B cell (primary cell): ENCODE measurements around the gene UTS2R. TPM values are rescaled to one million over a fixed set of nuclear protein-coding genes. Genes with fewer than 3 reads are reported as not detected.
"Not testable (repeated sequence)": the region's sequence is repeated elsewhere in the genome, so short reads cannot be mapped to it uniquely, and the experiment has no call there.

Experiments used
- ATAC-seq: fragments of 200-7000 bp; cut with Tn5 transposase; one replicate; pipeline ENCODE4 v1.10.0; 2021; ENCODE audit warnings: low read depth, mild to moderate bottlenecking, moderate number of reproducible peaks, moderate library complexity
- CTCF ChIA-PET: fragments of 350-600 bp; sonication (Branson Sonifier 250); formaldehyde crosslinking; loops from one replicate; lab custom pipeline; 2021; ENCODE audit warnings: antibody characterized with exemption, inconsistent platforms; lab: Charles Lee
- POLR2A ChIA-PET: fragments of 350-600 bp; sonication (Branson Sonifier 250); formaldehyde crosslinking; loops from one replicate; lab custom pipeline; 2021; ENCODE audit warnings: antibody characterized with exemption; lab: Charles Lee
- DNase-seq: peaks from one replicate; pipeline ENCODE4 v3.0.0; 2013
- H2AFZ ChIP-seq: 2 replicates; pipeline ENCODE4 v1.6.1; 2012; ENCODE audit warnings: mild to moderate bottlenecking, low read depth, low read length; ENCODE audit not compliant: insufficient read depth, poor library complexity, severe bottlenecking
- H3K27ac ChIP-seq, 2 donors: 1 replicate in 1 of 2; 2 replicates in 1 of 2; pipeline ENCODE4 v1.5.1; 2012 to 2013; ENCODE audit warnings: low read length in 2 of 2, mild to moderate bottlenecking in 2 of 2, moderate library complexity in 1 of 2
- H3K27me3 ChIP-seq, 4 experiments: fragments of 200-600 bp in 1 of 4; sonication (generic) in 1 of 4; replicated peaks in 1 of 4; 1 replicate in 2 of 4; 2 replicates in 2 of 4; pipeline versions ENCODE4 v1.6.1 to v1.7.0; 2013 to 2016; ENCODE audit warnings: low read length in 3 of 4, mild to moderate bottlenecking in 2 of 4, mixed read lengths in 1 of 4, moderate library complexity in 1 of 4; ENCODE audit not compliant: insufficient read depth in 4 of 4, control insufficient read depth in 3 of 4; ENCODE audit errors: control extremely low read depth in 1 of 4
- H3K36me3 ChIP-seq, 2 experiments: replicated peaks in 1 of 2; 1 replicate in 1 of 2; 2 replicates in 1 of 2; pipeline versions ENCODE4 v1.6.1 to v1.7.1; 2013; ENCODE audit warnings: low read length in 1 of 2; ENCODE audit not compliant: insufficient read depth in 2 of 2, control insufficient read depth in 1 of 2; ENCODE audit errors: control extremely low read depth in 1 of 2, extremely low read depth in 1 of 2
- H3K4me1 ChIP-seq, 2 donors: fragments of 200-600 bp in 1 of 2; sonication (generic) in 1 of 2; 1 replicate in 1 of 2; 2 replicates in 1 of 2; pipeline versions ENCODE4 v1.5.1 to v1.6.1; 2013 to 2017; ENCODE audit warnings: low read length in 2 of 2; ENCODE audit not compliant: control insufficient read depth in 2 of 2, insufficient read depth in 2 of 2
- H3K4me2 ChIP-seq: replicated peaks from 2 replicates; pipeline ENCODE3; 2012; ENCODE audit warnings: mild to moderate bottlenecking, low read depth, low read length; ENCODE audit not compliant: poor library complexity, severe bottlenecking
- H3K4me3 ChIP-seq, 5 experiments: fragments of 200-600 bp in 1 of 5; sonication (generic) in 1 of 5; 1 replicate in 3 of 5; 2 replicates in 2 of 5; pipeline versions ENCODE4 v1.5.1 to v1.7.0; 2011 to 2016; ENCODE audit warnings: low read length in 4 of 5, mild to moderate bottlenecking in 4 of 5, low read depth in 2 of 5, control low read depth in 1 of 5, moderate library complexity in 1 of 5; ENCODE audit not compliant: insufficient read depth in 1 of 5; ENCODE audit errors: control extremely low read depth in 1 of 5, extremely low read depth in 1 of 5
- H3K79me2 ChIP-seq: fragments of 200-600 bp; sonication (generic); one replicate; pipeline ENCODE4 v1.6.0; 2016; ENCODE audit warnings: low read length; ENCODE audit not compliant: control insufficient read depth, insufficient read depth
- H3K9ac ChIP-seq: fragments of 200-600 bp; sonication (generic); 2 replicates; pipeline ENCODE4 v1.6.1; 2017; ENCODE audit warnings: mild to moderate bottlenecking, low read length, moderate library complexity
- H3K9me3 ChIP-seq, 3 donors: one replicate each; pipeline versions ENCODE4 v1.6.1 to v1.7.1; 2013; ENCODE audit warnings: low read length in 2 of 3; ENCODE audit not compliant: control insufficient read depth in 2 of 3, insufficient read depth in 1 of 3; ENCODE audit errors: control extremely low read depth in 1 of 3
- H4K20me1 ChIP-seq: 2 replicates; pipeline ENCODE4 v1.6.0; 2012; ENCODE audit warnings: mild to moderate bottlenecking, low read length; ENCODE audit not compliant: insufficient read depth, control insufficient read depth, poor library complexity, severe bottlenecking
- H3K27ac Mint-ChIP-seq: one replicate; pipeline ENCODE4 v1.8.0; 2021; ENCODE audit warnings: mixed read lengths
- H3K27me3 Mint-ChIP-seq: one replicate; pipeline ENCODE4 v1.8.0; 2021; ENCODE audit warnings: mixed read lengths
- H3K4me1 Mint-ChIP-seq: one replicate; pipeline ENCODE4 v1.8.0; 2021; ENCODE audit warnings: mixed read lengths
- H3K4me3 Mint-ChIP-seq: one replicate; pipeline ENCODE4 v1.8.0; 2021; ENCODE audit warnings: mixed read lengths
- H3K9me3 Mint-ChIP-seq: one replicate; pipeline ENCODE4 v1.8.0; 2022; ENCODE audit warnings: mixed read lengths; ENCODE audit not compliant: insufficient read depth
- CTCF ChIP-seq: fragments of 200-600 bp; IDR thresholded peaks from one replicate; pipeline ENCODE4 v1.8.0; 2022; ENCODE audit warnings: antibody characterized with exemption, mild to moderate bottlenecking
- EZH2 ChIP-seq: IDR thresholded peaks from 2 replicates; pipeline ENCODE4 v1.6.1; 2012; ENCODE audit warnings: borderline replicate concordance, low read depth, mild to moderate bottlenecking, moderate library complexity, low read length; ENCODE audit not compliant: insufficient read depth, poor library complexity, severe bottlenecking
- WGBS: methylation state at CpG from one replicate; pipeline ENCODE4 v1.1.5; 2013; ENCODE audit warnings: missing lambda C conversion rate; ENCODE audit not compliant: insufficient coverage; 5-methylcytosine and 5-hydroxymethylcytosine counted together
- intact Hi-C: fragments of 100-400 bp; cut with micrococcal nuclease; formaldehyde crosslinking; loops from one replicate; pipeline ENCODE4 v1.10.0; 2022
- polyA plus RNA-seq: library from polyadenylated mRNA; depleted of rRNA; stranded (reverse); fragments of >200 nt; gene quantifications from 2 replicates; pipeline ENCODE4 v1.2.3, GENCODE V29; 2012
- total RNA-seq, 2 donors: library from RNA; stranded (reverse); fragments of 120-200 nt in 1 of 2; gene quantifications; 1 replicate in 1 of 2; 2 replicates in 1 of 2; pipeline versions ENCODE4 v1.2.3 to v1.2.4, GENCODE V29; 2013 to 2022

The UTS2R gene
- total and polyA plus RNA-seq, 2 donors (not counting 1 experiment from before 2014, with no cell fraction given), result 0.86 TPM; not detected in 1

- Histone ChIP-seq H3K9ac (no peak overlapping the region), H3K4me3 (no peak overlapping the region), H3K9me3 (no peaks in the 10 kb centered on the region), H3K27me3 (peaks cover 0 to 44% (median 4%) of the 10 kb centered on the region in 4 experiments), H3K79me2 (no peaks in the 10 kb centered on the region), H3K4me1 (no peaks in the 10 kb centered on the region), H2AFZ (no peak overlapping the region), H3K4me2 (no peak overlapping the region), H3K27ac (no peak overlapping the region), H3K36me3 (no peaks in the 10 kb centered on the region), H4K20me1 (no peaks in the 10 kb centered on the region)
- no peak for ATAC-seq
- intact Hi-C loops, result no loop called here
- H3K27me3 Mint-ChIP-seq, result peaks cover 18% of the 10 kb centered on the region
- TF ChIP-seq CTCF (no peak), EZH2 (no peak)
- H3K9me3 Mint-ChIP-seq, result no peaks in the 10 kb centered on the region
- CTCF ChIA-PET, result no interaction called here
- 74% methylated on average over 16 of the region's 23 CpGs for WGBS
- no peak overlapping the region for H3K4me3 Mint-ChIP-seq
- H3K27ac Mint-ChIP-seq, result no peak overlapping the region
- H3K4me1 Mint-ChIP-seq, result peaks cover 2% of the 10 kb centered on the region
- DNase-seq, result no peak
- POLR2A ChIA-PET, result no interaction called here
Observed at GRCh38 chr17:82380860-82381702, 9.5 kb downstream of the UTS2R start.

GRCh38 chr17:82381703-82382009, 10.1 kb downstream of the UTS2R start:
- H3K4me3 ChIP-seq, H3K27ac Mint-ChIP-seq, H3K4me1 ChIP-seq, H3K4me1 Mint-ChIP-seq, CTCF ChIA-PET, H3K27ac ChIP-seq, H3K79me2 ChIP-seq, intact Hi-C loops, H2AFZ ChIP-seq, H3K9me3 ChIP-seq, H3K4me2 ChIP-seq, DNase-seq, H3K4me3 Mint-ChIP-seq, H3K9ac ChIP-seq, H3K9me3 Mint-ChIP-seq, ATAC-seq, H3K36me3 ChIP-seq, POLR2A ChIA-PET, H4K20me1 ChIP-seq: not testable (repeated sequence)
- WGBS, result 80% methylated on average over 10 of the region's 10 CpGs
- peaks cover 18% of the 10 kb centered on the region for H3K27me3 Mint-ChIP-seq
- H3K27me3 ChIP-seq, result peaks cover 0 to 50% (median 4%) of the 10 kb centered on the region in 4 experiments

GRCh38 chr17:82382220-82382932, 10.8 kb downstream of the UTS2R start:
- POLR2A ChIA-PET, result not testable (repeated sequence)

More at GRCh38 chr17:82382220-82382932, 10.8 kb downstream of the UTS2R start:
- H3K9ac ChIP-seq, H3K4me2 ChIP-seq, H3K4me1 ChIP-seq, H2AFZ ChIP-seq, H3K79me2 ChIP-seq, H3K9me3 ChIP-seq, H3K4me1 Mint-ChIP-seq, DNase-seq, H3K4me3 ChIP-seq, H4K20me1 ChIP-seq, ATAC-seq, H3K9me3 Mint-ChIP-seq, CTCF ChIA-PET, H3K36me3 ChIP-seq, intact Hi-C loops, H3K27ac ChIP-seq, H3K4me3 Mint-ChIP-seq, H3K27ac Mint-ChIP-seq: not testable (repeated sequence)
- H3K27me3 ChIP-seq, result peaks cover 0 to 56% (median 4%) of the 10 kb centered on the region in 4 experiments
- WGBS, result 89% methylated on average over 19 of the region's 21 CpGs
- H3K27me3 Mint-ChIP-seq, result peaks cover 18% of the 10 kb centered on the region
